Mononuclear cell (primary cell): Measurements from ENCODE around the gene TMEM140. TPM values are rescaled to one million over a fixed set of nuclear protein-coding genes. Genes with fewer than 3 reads are reported as not detected.

Source experiments
- H3K27me3 ChIP-seq: 2 replicates; pipeline ENCODE4 v1.6.0; 2011; ENCODE audit warnings: low read length, control low read depth; ENCODE audit not compliant: insufficient read depth
- H3K4me1 ChIP-seq: 2 replicates; pipeline ENCODE4 v1.5.1; 2011; ENCODE audit warnings: mild to moderate bottlenecking, low read length, control low read depth; ENCODE audit not compliant: insufficient read depth
- H3K4me3 ChIP-seq: 2 replicates; pipeline ENCODE4 v1.5.1; 2011; ENCODE audit warnings: mild to moderate bottlenecking, low read length, moderate library complexity
- H3K9me3 ChIP-seq: 2 replicates; pipeline ENCODE4 v1.5.1; 2011; ENCODE audit warnings: low read depth, mild to moderate bottlenecking, control low read depth, low read length
- total RNA-seq: library from RNA; depleted of rRNA; stranded (reverse); fragments of >200 nt; gene quantifications from one replicate; pipeline ENCODE4 v1.2.3, GENCODE V29; 2012

TMEM140 gene
- total RNA-seq, 1 donor, result 51.4 TPM

- peak overlapping the region; percentile 16 for H3K4me3 ChIP-seq
- H3K4me1 ChIP-seq, result peaks cover 46% of the 10 kb centered on the region
- H3K9me3 ChIP-seq, result peaks cover 4% of the 10 kb centered on the region
- H3K27me3 ChIP-seq, result no peaks in the 10 kb centered on the region
Observed at GRCh38 chr7:135150072-135150782, 2.4 kb downstream of the TMEM140 start.

GRCh38 chr7:135151132-135151531, 3.3 kb downstream of the TMEM140 start:
- no peak overlapping the region for H3K4me3 ChIP-seq
- H3K27me3 ChIP-seq, result no peaks in the 10 kb centered on the region
- peaks cover 13% of the 10 kb centered on the region for H3K9me3 ChIP-seq
- H3K4me1 ChIP-seq, result peaks cover 46% of the 10 kb centered on the region

GRCh38 chr7:135151533-135151932, 3.7 kb downstream of the TMEM140 start:
- Histone ChIP-seq H3K27me3 (no peaks in the 10 kb centered on the region), H3K4me3 (no peak overlapping the region), H3K4me1 (peaks cover 46% of the 10 kb centered on the region), H3K9me3 (peaks cover 17% of the 10 kb centered on the region)

GRCh38 chr7:135152442-135152841, 4.6 kb downstream of the TMEM140 start:
- peaks cover 45% of the 10 kb centered on the region for H3K4me1 ChIP-seq

GRCh38 chr7:135154734-135155133, 6.9 kb downstream of the TMEM140 start:
- no peak overlapping the region for H3K4me3 ChIP-seq
- no peaks in the 10 kb centered on the region for H3K27me3 ChIP-seq
- peaks cover 45% of the 10 kb centered on the region for H3K4me1 ChIP-seq
- peaks cover 18% of the 10 kb centered on the region for H3K9me3 ChIP-seq

More at GRCh38 chr7:135152442-135152841, 4.6 kb downstream of the TMEM140 start:
- Histone ChIP-seq H3K9me3 (peaks cover 18% of the 10 kb centered on the region), H3K4me3 (no peak overlapping the region), H3K27me3 (no peaks in the 10 kb centered on the region)

- Histone ChIP-seq H3K9me3 (peaks cover 18% of the 10 kb centered on the region), H3K4me1 (peaks cover 46% of the 10 kb centered on the region), H3K27me3 (no peaks in the 10 kb centered on the region), H3K4me3 (no peak overlapping the region)
Observed at GRCh38 chr7:135156290-135156689, 8.4 kb downstream of the TMEM140 start.

- no peaks in the 10 kb centered on the region for H3K27me3 ChIP-seq
- peaks cover 18% of the 10 kb centered on the region for H3K9me3 ChIP-seq
- no peak overlapping the region for H3K4me3 ChIP-seq
- peaks cover 39% of the 10 kb centered on the region for H3K4me1 ChIP-seq
Observed at GRCh38 chr7:135158141-135158655, 10.3 kb downstream of the TMEM140 start.

GRCh38 chr7:135158874-135159273, 11.0 kb downstream of the TMEM140 start:
- Histone ChIP-seq H3K27me3 (no peaks in the 10 kb centered on the region), H3K4me3 (no peak overlapping the region), H3K9me3 (peaks cover 18% of the 10 kb centered on the region), H3K4me1 (peaks cover 39% of the 10 kb centered on the region)

- H3K4me1 ChIP-seq, result peaks cover 39% of the 10 kb centered on the region
- H3K9me3 ChIP-seq, result peaks cover 18% of the 10 kb centered on the region
- no peaks in the 10 kb centered on the region for H3K27me3 ChIP-seq
- no peak overlapping the region for H3K4me3 ChIP-seq
Observed at GRCh38 chr7:135159359-135160085, 11.7 kb downstream of the TMEM140 start.

GRCh38 chr7:135160098-135160857, 12.4 kb downstream of the TMEM140 start:
- peaks cover 14% of the 10 kb centered on the region for H3K9me3 ChIP-seq
- H3K4me3 ChIP-seq, result no peak overlapping the region
- H3K27me3 ChIP-seq, result no peaks in the 10 kb centered on the region
- peaks cover 39% of the 10 kb centered on the region for H3K4me1 ChIP-seq

- Histone ChIP-seq H3K4me1 (peaks cover 46% of the 10 kb centered on the region), H3K9me3 (peaks cover 6% of the 10 kb centered on the region), H3K4me3 (no peak overlapping the region), H3K27me3 (no peaks in the 10 kb centered on the region)
Observed at GRCh38 chr7:135160858-135161653, 13.2 kb downstream of the TMEM140 start.

GRCh38 chr7:135161669-135162068, 13.8 kb downstream of the TMEM140 start:
- H3K4me1 ChIP-seq, result peaks cover 52% of the 10 kb centered on the region
- no peak overlapping the region for H3K4me3 ChIP-seq
- no peaks in the 10 kb centered on the region for H3K9me3 ChIP-seq
- H3K27me3 ChIP-seq, result no peaks in the 10 kb centered on the region

- Histone ChIP-seq H3K27me3 (no peaks in the 10 kb centered on the region), H3K4me3 (no peak overlapping the region)
Observed at GRCh38 chr7:135162382-135163001, 14.6 kb downstream of the TMEM140 start.

More at GRCh38 chr7:135162382-135163001, 14.6 kb downstream of the TMEM140 start:
- Histone ChIP-seq H3K9me3 (no peaks in the 10 kb centered on the region), H3K4me1 (peaks cover 56% of the 10 kb centered on the region)
